ENCODE measurements around the gene GNL1. TPM values are rescaled to one million over a fixed set of nuclear protein-coding genes. Genes with fewer than 3 reads are reported as not detected.

The GNL1 gene
- total and polyA plus RNA-seq, 9 of the 15 experiments (the other 6 are each of a cell fraction or from before 2014, with no cell fraction given) = 0.73 to 112 (median 58.0) TPM

DNA sequence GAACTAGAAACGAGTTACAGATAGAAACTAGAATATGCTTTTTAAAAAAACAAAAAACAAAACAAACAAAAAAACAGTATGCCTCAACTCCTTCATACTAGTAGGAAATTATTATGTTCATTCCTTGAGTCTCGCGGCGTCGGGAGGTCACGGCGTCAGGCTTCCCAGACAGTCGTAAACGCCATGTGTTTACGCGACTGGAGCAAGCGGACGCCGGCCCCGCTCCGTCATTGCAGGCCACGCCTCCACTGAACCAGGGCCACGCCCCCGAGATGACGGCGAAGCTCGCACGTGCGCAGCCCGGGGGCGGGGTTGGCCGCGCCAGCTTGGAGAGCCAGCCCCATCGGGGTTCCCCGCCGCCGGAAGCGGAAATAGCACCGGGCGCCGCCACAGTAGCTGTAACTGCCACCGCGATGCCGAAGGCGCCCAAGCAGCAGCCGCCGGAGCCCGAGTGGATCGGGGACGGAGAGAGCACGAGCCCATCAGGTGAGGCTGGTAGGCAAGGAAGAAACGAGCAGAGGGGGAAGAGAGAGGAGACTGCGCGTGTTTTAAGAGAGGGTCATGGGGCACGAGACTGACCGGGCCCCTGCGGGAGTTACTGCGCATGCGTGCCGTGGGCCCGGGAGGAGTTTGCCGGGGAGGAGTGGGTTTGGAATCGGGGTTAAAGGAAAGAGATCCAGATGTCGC is 14.9 kb upstream of the GNL1 start, which contains the start of gene ABCF1 (continued):
- TF ChIP-seq SRSF9 (IDR thresholded peaks at IDR 0.05; ENCODE audit: borderline replicate concordance, low read depth, low read length) (no peak), BRD9 (IDR thresholded peaks at IDR 0.05; ENCODE audit: low read depth, partially characterized antibody) (peak; percentile 56), NCOA2 (IDR thresholded peaks at IDR 0.05; ENCODE audit: partially characterized antibody in 2 of 2) (no peak), ERF (CRISPR knock-in tag; IDR thresholded peaks at IDR 0.05) (peak; percentile 94; the same call in 1 of the 2 replicates), CBX1 (IDR thresholded peaks at IDR 0.05; ENCODE audit: low read depth) (no peak; the same call in 1 of the 2 replicates), NFRKB (IDR thresholded peaks at IDR 0.05; ENCODE audit: low read depth) (peak; percentile 22; the same call in 1 of the 2 replicates), ZKSCAN8 (CRISPR knock-in tag; IDR thresholded peaks at IDR 0.05) (peak; percentile 57; the same call in 1 of the 2 replicates), TARDBP (IDR thresholded peaks at IDR 0.05) (peak; percentile 89; the same call in 1 of the 2 replicates), POLR2A (conservative IDR thresholded peaks at IDR 0.05) (peak; percentile 99), MAFK (IDR thresholded peaks at IDR 0.05; ENCODE audit: low read length) (no peak), ZKSCAN1 (IDR thresholded peaks at IDR 0.05; ENCODE audit: low read depth, low read length) (no peak)
- TF ChIP-seq, protein P1, sequence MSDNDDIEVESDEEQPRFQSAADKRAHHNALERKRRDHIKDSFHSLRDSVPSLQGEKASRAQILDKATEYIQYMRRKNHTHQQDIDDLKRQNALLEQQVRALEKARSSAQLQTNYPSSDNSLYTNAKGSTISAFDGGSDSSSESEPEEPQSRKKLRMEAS (CRISPR knock-in tag; IDR thresholded peaks at IDR 0.05) = peak; percentile 100
- TF ChIP-seq, protein P2, sequence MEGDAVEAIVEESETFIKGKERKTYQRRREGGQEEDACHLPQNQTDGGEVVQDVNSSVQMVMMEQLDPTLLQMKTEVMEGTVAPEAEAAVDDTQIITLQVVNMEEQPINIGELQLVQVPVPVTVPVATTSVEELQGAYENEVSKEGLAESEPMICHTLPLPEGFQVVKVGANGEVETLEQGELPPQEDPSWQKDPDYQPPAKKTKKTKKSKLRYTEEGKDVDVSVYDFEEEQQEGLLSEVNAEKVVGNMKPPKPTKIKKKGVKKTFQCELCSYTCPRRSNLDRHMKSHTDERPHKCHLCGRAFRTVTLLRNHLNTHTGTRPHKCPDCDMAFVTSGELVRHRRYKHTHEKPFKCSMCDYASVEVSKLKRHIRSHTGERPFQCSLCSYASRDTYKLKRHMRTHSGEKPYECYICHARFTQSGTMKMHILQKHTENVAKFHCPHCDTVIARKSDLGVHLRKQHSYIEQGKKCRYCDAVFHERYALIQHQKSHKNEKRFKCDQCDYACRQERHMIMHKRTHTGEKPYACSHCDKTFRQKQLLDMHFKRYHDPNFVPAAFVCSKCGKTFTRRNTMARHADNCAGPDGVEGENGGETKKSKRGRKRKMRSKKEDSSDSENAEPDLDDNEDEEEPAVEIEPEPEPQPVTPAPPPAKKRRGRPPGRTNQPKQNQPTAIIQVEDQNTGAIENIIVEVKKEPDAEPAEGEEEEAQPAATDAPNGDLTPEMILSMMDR (IDR thresholded peaks at IDR 0.05 in 2 of 3, conservative IDR thresholded peaks at IDR 0.05 in 1 of 3; ENCODE audit: insufficient read depth in 2 of 3, low read depth in 1 of 3, low read length in 3 of 3) = 0 out of 6 replicates have a peak, but pooled peaks of 1 of the 3 experiments have one; percentile 13
- TF ChIP-seq, protein P3, sequence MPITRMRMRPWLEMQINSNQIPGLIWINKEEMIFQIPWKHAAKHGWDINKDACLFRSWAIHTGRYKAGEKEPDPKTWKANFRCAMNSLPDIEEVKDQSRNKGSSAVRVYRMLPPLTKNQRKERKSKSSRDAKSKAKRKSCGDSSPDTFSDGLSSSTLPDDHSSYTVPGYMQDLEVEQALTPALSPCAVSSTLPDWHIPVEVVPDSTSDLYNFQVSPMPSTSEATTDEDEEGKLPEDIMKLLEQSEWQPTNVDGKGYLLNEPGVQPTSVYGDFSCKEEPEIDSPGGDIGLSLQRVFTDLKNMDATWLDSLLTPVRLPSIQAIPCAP (CRISPR knock-in tag; IDR thresholded peaks at IDR 0.05; ENCODE audit: borderline replicate concordance) = no peak
- TF ChIP-seq, protein P4, sequence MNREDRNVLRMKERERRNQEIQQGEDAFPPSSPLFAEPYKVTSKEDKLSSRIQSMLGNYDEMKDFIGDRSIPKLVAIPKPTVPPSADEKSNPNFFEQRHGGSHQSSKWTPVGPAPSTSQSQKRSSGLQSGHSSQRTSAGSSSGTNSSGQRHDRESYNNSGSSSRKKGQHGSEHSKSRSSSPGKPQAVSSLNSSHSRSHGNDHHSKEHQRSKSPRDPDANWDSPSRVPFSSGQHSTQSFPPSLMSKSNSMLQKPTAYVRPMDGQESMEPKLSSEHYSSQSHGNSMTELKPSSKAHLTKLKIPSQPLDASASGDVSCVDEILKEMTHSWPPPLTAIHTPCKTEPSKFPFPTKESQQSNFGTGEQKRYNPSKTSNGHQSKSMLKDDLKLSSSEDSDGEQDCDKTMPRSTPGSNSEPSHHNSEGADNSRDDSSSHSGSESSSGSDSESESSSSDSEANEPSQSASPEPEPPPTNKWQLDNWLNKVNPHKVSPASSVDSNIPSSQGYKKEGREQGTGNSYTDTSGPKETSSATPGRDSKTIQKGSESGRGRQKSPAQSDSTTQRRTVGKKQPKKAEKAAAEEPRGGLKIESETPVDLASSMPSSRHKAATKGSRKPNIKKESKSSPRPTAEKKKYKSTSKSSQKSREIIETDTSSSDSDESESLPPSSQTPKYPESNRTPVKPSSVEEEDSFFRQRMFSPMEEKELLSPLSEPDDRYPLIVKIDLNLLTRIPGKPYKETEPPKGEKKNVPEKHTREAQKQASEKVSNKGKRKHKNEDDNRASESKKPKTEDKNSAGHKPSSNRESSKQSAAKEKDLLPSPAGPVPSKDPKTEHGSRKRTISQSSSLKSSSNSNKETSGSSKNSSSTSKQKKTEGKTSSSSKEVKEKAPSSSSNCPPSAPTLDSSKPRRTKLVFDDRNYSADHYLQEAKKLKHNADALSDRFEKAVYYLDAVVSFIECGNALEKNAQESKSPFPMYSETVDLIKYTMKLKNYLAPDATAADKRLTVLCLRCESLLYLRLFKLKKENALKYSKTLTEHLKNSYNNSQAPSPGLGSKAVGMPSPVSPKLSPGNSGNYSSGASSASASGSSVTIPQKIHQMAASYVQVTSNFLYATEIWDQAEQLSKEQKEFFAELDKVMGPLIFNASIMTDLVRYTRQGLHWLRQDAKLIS (CRISPR knock-in tag; IDR thresholded peaks at IDR 0.05) = peak; percentile 96
- TF ChIP-seq, protein P5, sequence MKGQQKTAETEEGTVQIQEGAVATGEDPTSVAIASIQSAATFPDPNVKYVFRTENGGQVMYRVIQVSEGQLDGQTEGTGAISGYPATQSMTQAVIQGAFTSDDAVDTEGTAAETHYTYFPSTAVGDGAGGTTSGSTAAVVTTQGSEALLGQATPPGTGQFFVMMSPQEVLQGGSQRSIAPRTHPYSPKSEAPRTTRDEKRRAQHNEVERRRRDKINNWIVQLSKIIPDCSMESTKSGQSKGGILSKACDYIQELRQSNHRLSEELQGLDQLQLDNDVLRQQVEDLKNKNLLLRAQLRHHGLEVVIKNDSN (CRISPR knock-in tag; IDR thresholded peaks at IDR 0.05) = peak; percentile 81
- TF ChIP-seq, protein P6, sequence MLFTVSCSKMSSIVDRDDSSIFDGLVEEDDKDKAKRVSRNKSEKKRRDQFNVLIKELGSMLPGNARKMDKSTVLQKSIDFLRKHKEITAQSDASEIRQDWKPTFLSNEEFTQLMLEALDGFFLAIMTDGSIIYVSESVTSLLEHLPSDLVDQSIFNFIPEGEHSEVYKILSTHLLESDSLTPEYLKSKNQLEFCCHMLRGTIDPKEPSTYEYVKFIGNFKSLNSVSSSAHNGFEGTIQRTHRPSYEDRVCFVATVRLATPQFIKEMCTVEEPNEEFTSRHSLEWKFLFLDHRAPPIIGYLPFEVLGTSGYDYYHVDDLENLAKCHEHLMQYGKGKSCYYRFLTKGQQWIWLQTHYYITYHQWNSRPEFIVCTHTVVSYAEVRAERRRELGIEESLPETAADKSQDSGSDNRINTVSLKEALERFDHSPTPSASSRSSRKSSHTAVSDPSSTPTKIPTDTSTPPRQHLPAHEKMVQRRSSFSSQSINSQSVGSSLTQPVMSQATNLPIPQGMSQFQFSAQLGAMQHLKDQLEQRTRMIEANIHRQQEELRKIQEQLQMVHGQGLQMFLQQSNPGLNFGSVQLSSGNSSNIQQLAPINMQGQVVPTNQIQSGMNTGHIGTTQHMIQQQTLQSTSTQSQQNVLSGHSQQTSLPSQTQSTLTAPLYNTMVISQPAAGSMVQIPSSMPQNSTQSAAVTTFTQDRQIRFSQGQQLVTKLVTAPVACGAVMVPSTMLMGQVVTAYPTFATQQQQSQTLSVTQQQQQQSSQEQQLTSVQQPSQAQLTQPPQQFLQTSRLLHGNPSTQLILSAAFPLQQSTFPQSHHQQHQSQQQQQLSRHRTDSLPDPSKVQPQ (CRISPR knock-in tag; IDR thresholded peaks at IDR 0.05; ENCODE audit: borderline replicate concordance) = peak; percentile 71; the same call in 1 of the 2 replicates

All from K562 (cell line).